Measurements from ENCODE around the gene ENOX1. TPM values are rescaled to one million over a fixed set of nuclear protein-coding genes. Genes with fewer than 3 reads are reported as not detected.
"Not testable (repeated sequence)": the region's sequence is repeated elsewhere in the genome, so short reads cannot be mapped to it uniquely, and the experiment has no call there.

ENOX1 gene
- total RNA-seq, 1 donor from 2014 or later, result 11.5 TPM

DNA sequence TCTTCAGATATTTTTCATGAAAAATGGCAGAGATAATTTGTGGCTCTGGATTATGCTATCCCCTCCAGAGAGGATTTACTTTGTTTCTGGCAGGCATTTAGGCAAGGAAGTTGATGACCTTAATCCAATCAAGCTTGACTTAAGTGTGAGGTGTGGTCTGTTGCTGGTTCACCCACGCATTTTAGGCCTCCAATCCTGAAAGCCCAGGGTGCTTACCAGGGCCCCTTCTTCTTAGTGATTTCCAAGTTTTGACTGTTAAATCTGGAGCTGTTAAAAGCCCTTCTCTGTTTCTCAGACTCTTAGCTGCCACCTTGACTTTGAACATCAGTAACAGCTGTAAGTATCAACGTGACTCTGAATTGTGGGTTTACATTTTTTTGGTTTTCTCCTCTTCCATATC, 601.5 kb downstream of the ENOX1 start:
- Histone ChIP-seq H3K27me3 (ENCODE audit: control insufficient read depth in 3 of 3, insufficient read depth in 3 of 3, low read length in 3 of 3) (no peaks in the 10 kb centered on the region), H3K36me3 (ENCODE audit: control insufficient read depth in 3 of 3, insufficient read depth in 3 of 3, low read length in 3 of 3) (no peaks in the 10 kb centered on the region), H3K9ac (ENCODE audit: low read depth in 1 of 3, low read length in 3 of 3) (no peak overlapping the region), H3K4me1 (ENCODE audit: control insufficient read depth in 3 of 3, insufficient read depth in 3 of 3, low read length in 3 of 3) (no peaks in the 10 kb centered on the region), H3K27ac (ENCODE audit: low read depth, low read length) (no peak overlapping the region), H3K9me3 (ENCODE audit: control insufficient read depth in 3 of 3, low read length in 3 of 3) (peaks cover 0 to 2% (median 0%) of the 10 kb centered on the region in 3 donors), H3K4me3 (ENCODE audit: low read length in 3 of 3) (no peak overlapping the region)

DNA sequence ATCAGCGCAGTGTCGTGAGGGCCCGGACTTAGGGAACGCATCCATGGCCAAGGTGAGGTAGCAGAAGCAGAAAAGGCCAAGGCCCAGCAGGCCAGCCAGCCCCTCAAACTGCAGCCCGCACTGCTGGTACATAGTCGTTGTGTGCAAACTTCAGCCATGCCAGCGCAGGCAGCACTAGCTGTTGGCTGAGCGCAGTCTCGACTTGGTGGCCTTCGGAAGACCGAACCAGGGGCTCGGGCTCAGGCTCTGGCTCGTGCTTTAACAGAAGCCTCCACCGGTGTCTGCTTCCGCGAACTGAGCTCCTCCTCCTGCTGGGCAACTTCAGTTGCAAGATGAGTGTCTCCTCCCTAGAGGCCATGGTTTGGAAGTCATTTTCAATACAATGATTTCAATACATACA, 605.9 kb downstream of the ENOX1 start:
- no peak overlapping the region for H3K4me3 ChIP-seq (ENCODE audit: low read length in 3 of 3)
- H3K27ac ChIP-seq (ENCODE audit: low read depth, low read length), result no peak overlapping the region
- H3K27me3 ChIP-seq (ENCODE audit: control insufficient read depth in 3 of 3, insufficient read depth in 3 of 3, low read length in 3 of 3), result no peaks in the 10 kb centered on the region
- no peaks in the 10 kb centered on the region for H3K36me3 ChIP-seq (ENCODE audit: control insufficient read depth in 3 of 3, insufficient read depth in 3 of 3, low read length in 3 of 3)
- no peaks in the 10 kb centered on the region for H3K4me1 ChIP-seq (ENCODE audit: control insufficient read depth in 3 of 3, insufficient read depth in 3 of 3, low read length in 3 of 3)
- peaks cover 0 to 2% (median 0%) of the 10 kb centered on the region in 3 donors for H3K9me3 ChIP-seq (ENCODE audit: control insufficient read depth in 3 of 3, low read length in 3 of 3)
- H3K9ac ChIP-seq (ENCODE audit: low read depth in 1 of 3, low read length in 3 of 3), result no peak overlapping the region

DNA sequence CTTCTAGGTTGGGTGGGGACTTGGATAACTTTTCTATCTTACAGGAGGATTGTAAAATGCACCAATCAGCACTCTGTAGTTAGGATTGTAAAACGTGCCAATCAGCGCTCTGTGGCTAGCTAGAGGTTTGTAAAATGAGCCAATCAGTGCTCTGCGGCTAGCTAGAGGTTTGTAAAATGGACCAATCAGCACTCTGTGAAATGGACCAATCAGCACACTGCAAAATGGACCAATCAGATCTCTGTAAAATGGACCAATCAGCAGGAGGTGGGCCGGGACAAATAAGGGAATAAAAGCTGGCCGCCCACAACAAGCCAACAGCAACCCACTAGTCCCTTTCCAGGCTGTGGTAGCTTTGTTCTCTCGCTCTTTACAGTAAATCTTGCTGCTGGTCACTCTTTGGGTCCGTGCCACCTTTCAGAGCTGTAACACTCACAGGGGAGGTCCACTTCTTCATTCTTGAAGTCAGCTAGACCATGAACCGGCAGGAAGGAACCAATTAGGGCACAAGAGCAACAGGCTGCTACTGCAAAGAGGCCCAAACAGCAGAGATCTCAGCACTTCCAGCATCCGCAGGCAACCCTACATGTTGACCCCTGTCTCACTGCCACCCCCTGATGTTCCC, 606.6 kb downstream of the ENOX1 start:
- Histone ChIP-seq H3K4me1 (ENCODE audit: control insufficient read depth in 3 of 3, insufficient read depth in 3 of 3, low read length in 3 of 3) (no peaks in the 10 kb centered on the region), H3K9ac (ENCODE audit: low read depth in 1 of 3, low read length in 3 of 3) (no peak overlapping the region), H3K36me3 (ENCODE audit: control insufficient read depth in 3 of 3, insufficient read depth in 3 of 3, low read length in 3 of 3) (no peaks in the 10 kb centered on the region), H3K9me3 (ENCODE audit: control insufficient read depth in 3 of 3, low read length in 3 of 3) (peaks cover 0 to 2% (median 0%) of the 10 kb centered on the region in 3 donors), H3K27me3 (ENCODE audit: control insufficient read depth in 3 of 3, insufficient read depth in 3 of 3, low read length in 3 of 3) (no peaks in the 10 kb centered on the region), H3K4me3 (ENCODE audit: low read length in 3 of 3) (no peak overlapping the region), H3K27ac (ENCODE audit: low read depth, low read length) (no peak overlapping the region)

DNA sequence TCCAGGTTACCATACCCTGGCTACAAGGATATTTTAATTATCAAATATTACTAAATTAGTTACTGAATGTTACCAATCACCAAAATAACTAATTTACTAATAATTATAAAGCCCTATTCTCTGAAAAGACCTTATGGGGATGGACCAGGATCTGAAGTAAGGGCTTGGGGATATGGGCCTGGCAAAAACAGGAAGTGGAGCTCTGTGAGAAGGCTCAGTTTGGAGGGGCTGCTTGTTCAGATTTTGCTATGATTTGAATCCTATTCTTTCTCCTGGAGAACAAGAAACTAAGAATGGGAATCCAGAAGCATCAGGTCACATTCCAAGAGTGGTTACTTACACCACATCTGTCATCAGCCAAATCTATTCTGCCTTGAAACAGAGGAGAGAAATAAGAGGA, 615.3 kb downstream of the ENOX1 start:
- H3K4me3 ChIP-seq (ENCODE audit: low read length in 3 of 3), result no peak overlapping the region
- H3K9ac ChIP-seq (ENCODE audit: low read depth in 1 of 3, low read length in 3 of 3), result no peak overlapping the region
- H3K9me3 ChIP-seq (ENCODE audit: control insufficient read depth in 3 of 3, low read length in 3 of 3), result no peaks in the 10 kb centered on the region
- no peaks in the 10 kb centered on the region for H3K36me3 ChIP-seq (ENCODE audit: control insufficient read depth in 3 of 3, insufficient read depth in 3 of 3, low read length in 3 of 3)
- H3K27ac ChIP-seq (ENCODE audit: low read depth, low read length), result no peak overlapping the region
- H3K4me1 ChIP-seq (ENCODE audit: control insufficient read depth in 3 of 3, insufficient read depth in 3 of 3, low read length in 3 of 3), result no peaks in the 10 kb centered on the region
- H3K27me3 ChIP-seq (ENCODE audit: control insufficient read depth in 3 of 3, insufficient read depth in 3 of 3, low read length in 3 of 3), result no peaks in the 10 kb centered on the region

DNA sequence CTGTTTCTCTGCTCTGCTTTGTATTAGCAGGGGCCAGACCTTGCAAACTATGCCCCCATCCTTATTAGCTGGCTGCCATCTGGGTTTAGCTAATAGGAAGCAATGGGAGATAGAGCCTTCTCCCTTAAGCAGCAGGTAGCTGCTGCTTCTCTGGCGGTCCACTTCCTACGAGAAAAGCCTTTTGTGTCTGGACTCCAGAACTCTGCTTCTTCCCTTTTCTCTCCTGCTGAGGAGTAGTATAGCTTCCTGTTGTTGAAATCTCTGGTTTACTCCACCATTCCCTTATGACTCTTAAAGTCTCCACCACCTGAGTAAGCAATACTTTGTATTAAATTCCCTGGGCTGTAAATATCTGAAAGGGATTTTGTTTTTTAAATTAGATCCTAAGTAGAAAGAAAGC, 616.3 kb downstream of the ENOX1 start:
- Histone ChIP-seq H3K36me3 (ENCODE audit: control insufficient read depth in 3 of 3, insufficient read depth in 3 of 3, low read length in 3 of 3) (no peaks in the 10 kb centered on the region), H3K4me1 (ENCODE audit: control insufficient read depth in 3 of 3, insufficient read depth in 3 of 3, low read length in 3 of 3) (no peaks in the 10 kb centered on the region), H3K9me3 (ENCODE audit: control insufficient read depth in 3 of 3, low read length in 3 of 3) (no peaks in the 10 kb centered on the region), H3K27ac (ENCODE audit: low read depth, low read length) (no peak overlapping the region), H3K27me3 (ENCODE audit: control insufficient read depth in 3 of 3, insufficient read depth in 3 of 3, low read length in 3 of 3) (no peaks in the 10 kb centered on the region), H3K9ac (ENCODE audit: low read depth in 1 of 3, low read length in 3 of 3) (no peak overlapping the region), H3K4me3 (ENCODE audit: low read length in 3 of 3) (no peak overlapping the region)

DNA sequence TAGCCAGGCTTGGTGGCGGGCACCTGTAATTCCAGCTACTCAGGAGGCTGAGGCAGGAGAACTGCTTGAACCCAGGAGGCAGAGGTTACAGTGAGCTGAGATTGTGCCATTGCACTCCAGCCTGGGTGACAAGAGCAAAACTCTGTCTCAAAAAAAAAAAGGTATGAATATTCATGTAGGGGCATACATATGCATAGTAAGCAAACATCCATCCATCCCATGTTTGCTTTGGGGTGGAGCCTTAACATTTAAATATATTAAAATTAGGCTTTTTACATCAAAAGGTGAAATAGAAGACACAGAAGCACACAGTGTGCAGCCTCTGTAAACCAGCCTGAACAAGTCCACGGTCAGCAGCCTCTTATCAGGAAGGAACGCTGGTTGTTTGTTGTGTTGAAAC, 618.3 kb downstream of the ENOX1 start:
- H3K4me3 ChIP-seq (ENCODE audit: low read length in 3 of 3); H3K27ac ChIP-seq (ENCODE audit: low read depth, low read length); H3K9me3 ChIP-seq (ENCODE audit: control insufficient read depth in 3 of 3, low read length in 3 of 3); H3K36me3 ChIP-seq (ENCODE audit: control insufficient read depth in 3 of 3, insufficient read depth in 3 of 3, low read length in 3 of 3); H3K4me1 ChIP-seq (ENCODE audit: control insufficient read depth in 3 of 3, insufficient read depth in 3 of 3, low read length in 3 of 3); H3K27me3 ChIP-seq (ENCODE audit: control insufficient read depth in 3 of 3, insufficient read depth in 3 of 3, low read length in 3 of 3); H3K9ac ChIP-seq (ENCODE audit: low read depth in 1 of 3, low read length in 3 of 3): not testable (repeated sequence)

DNA sequence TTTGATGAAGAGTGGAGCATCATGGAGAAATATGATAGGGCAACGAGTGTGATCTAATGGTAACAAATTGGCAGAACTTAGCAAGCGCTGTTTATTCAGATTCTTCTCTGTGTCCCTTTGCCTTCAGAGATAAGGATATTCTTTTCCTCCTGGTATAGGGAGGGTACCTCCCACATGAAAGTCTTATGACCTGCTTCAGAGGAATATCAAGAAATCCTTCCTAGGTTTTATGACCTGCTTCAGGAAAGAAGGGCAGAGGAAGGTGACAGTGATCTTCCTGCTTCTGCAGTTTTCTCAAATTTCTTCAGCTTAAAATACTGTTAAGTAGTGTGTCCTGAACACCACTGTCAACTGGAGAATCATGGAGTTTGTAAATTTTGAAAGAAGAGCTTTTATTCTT, 619.0 kb downstream of the ENOX1 start:
- H3K36me3 ChIP-seq (ENCODE audit: control insufficient read depth in 3 of 3, insufficient read depth in 3 of 3, low read length in 3 of 3), result no peaks in the 10 kb centered on the region
- H3K27me3 ChIP-seq (ENCODE audit: control insufficient read depth in 3 of 3, insufficient read depth in 3 of 3, low read length in 3 of 3), result no peaks in the 10 kb centered on the region
- H3K9me3 ChIP-seq (ENCODE audit: control insufficient read depth in 3 of 3, low read length in 3 of 3), result no peaks in the 10 kb centered on the region
- H3K4me3 ChIP-seq (ENCODE audit: low read length in 3 of 3), result no peak overlapping the region
- no peaks in the 10 kb centered on the region for H3K4me1 ChIP-seq (ENCODE audit: control insufficient read depth in 3 of 3, insufficient read depth in 3 of 3, low read length in 3 of 3)
- H3K27ac ChIP-seq (ENCODE audit: low read depth, low read length), result no peak overlapping the region
- H3K9ac ChIP-seq (ENCODE audit: low read depth in 1 of 3, low read length in 3 of 3), result no peak overlapping the region

DNA sequence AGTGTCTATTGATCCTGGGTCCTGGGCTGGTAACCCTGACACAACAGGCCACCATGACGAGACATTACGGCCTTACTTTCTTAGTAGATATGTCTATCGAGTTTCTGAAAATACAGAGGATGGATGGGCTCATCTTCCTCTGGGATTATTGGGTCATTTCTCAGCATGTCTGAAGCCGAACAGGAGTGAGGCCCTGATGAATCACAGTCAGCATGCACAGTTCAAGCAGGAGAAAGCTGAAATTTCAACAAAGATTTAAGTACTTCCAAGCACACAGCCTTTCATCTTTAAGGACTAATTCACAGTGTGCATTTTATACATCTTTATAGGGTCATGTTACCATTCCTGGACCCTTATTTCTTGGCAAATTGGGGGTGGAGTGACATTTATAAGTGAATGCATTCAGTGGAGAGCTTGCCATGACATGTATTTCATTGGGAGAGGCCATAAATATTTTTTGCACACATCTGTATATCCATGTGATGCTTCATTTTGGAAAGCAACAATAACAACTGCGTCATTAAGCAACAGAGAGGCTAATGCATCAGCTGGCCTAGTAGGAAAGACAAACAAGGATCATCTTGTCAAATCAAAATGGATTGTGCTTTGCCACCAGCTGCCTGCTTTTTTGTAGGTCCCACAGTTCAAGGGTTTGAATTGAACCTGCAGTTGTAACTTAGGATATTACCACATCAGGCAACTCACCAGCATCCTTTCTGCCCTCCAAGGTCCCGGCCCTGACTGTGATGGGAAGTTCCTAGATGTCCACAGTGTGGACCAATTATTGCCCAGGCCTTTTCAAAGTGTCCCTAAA, 619.9 kb downstream of the ENOX1 start:
- Histone ChIP-seq H3K9me3 (ENCODE audit: control insufficient read depth in 3 of 3, low read length in 3 of 3) (no peaks in the 10 kb centered on the region), H3K36me3 (ENCODE audit: control insufficient read depth in 3 of 3, insufficient read depth in 3 of 3, low read length in 3 of 3) (no peaks in the 10 kb centered on the region), H3K27ac (ENCODE audit: low read depth, low read length) (no peak overlapping the region), H3K27me3 (ENCODE audit: control insufficient read depth in 3 of 3, insufficient read depth in 3 of 3, low read length in 3 of 3) (no peaks in the 10 kb centered on the region), H3K4me3 (ENCODE audit: low read length in 3 of 3) (no peak overlapping the region), H3K9ac (ENCODE audit: low read depth in 1 of 3, low read length in 3 of 3) (no peak overlapping the region), H3K4me1 (ENCODE audit: control insufficient read depth in 3 of 3, insufficient read depth in 3 of 3, low read length in 3 of 3) (no peaks in the 10 kb centered on the region)

Small RNAs within 50 kb of the gene (small RNA-seq; reads per million reads assigned to genes)
- not detected for gene AL162713.1

Other genes starting within 250 kb of the ENOX1 start
- gene CCDC122, start 92.8 kb upstream of the ENOX1 start, total RNA-seq, result 2.1 TPM
- gene LACC1, start 92.9 kb upstream of the ENOX1 start, total RNA-seq, result 1.0 TPM